ENCODE measurements around the gene ACTR2.

Gene ACTR2

DNA sequence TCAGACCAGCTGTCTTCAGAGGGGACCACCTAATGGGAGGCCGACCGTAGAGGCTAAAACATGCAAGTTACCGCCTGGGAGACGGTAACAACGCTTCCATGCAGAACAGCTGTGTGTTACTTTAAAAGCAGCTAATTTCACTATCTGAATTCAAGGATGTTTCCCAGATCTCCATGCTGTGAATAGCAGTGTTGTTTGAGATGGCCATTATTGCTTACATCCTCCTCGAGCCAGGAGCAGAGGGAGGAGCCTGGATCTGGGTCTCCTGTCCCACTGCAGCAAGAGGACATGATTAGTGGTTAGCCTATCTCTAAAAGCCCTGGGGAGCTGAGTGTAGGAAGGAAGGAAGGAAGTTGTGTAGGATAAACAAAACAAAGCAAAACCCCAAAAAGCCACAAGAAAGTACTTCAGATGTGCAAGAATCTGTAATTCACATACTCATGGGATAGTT, 50.9 kb downstream of the ACTR2 start:
- no peak for DNase-seq (ENCODE audit: low read depth, low spot score)

DNA sequence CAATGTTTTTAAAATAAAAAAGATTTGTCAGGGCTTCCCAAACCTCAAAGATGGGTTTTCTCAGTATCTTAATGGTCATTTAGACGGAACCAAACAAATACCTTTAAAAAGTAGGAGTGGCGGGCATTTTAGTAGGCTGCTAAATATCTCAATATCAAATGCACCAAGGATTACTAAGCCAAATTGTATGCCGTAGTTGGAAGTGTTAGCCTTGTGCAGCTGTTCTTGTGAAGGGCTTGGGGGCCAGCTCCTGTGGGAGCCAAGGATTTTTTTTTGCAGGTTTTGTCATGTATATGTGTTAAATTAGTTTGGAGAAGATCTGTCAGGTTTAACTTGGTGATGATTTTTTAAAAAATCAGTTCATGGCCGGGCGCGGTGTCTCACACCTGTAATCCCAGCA, 52.1 kb downstream of the ACTR2 start:
- no peak for DNase-seq (ENCODE audit: low read depth, low spot score)

DNA sequence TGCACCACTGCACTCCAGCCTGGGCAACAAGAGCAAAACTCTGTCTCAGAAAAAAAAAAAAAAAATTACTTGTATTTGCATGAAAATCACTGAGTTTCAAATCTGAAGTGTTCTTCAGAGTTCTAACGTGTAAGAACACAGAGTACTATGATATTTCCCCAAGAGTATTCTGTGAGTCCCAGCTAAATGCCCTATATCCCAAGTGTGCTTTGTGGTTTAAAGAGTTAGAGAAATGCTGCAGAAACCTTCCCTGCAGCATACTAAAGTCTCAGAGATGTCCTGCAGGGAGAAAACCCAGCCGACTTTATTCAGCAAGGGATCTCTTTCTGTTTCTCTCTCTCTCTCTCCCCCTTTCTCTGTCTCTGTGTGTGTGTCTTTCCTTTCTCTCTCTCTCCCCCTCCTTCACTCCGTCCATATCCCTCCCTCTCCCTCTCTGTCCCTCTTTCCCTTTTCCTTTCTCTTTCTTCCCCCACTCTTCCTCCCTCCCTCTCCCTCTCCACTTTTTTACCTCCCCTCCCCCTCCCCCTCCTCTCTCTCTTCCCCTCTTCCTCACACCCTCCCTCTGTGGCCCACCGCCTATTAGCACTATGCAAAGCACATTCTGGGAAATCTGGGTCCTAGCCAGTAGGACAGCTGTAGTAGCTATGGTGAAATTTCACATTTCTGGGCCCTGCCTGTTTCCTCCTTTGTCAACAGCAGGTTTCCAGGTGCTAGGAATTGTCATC, 54.2 kb downstream of the ACTR2 start:
- no peak for DNase-seq (ENCODE audit: low read depth, low spot score)

DNA sequence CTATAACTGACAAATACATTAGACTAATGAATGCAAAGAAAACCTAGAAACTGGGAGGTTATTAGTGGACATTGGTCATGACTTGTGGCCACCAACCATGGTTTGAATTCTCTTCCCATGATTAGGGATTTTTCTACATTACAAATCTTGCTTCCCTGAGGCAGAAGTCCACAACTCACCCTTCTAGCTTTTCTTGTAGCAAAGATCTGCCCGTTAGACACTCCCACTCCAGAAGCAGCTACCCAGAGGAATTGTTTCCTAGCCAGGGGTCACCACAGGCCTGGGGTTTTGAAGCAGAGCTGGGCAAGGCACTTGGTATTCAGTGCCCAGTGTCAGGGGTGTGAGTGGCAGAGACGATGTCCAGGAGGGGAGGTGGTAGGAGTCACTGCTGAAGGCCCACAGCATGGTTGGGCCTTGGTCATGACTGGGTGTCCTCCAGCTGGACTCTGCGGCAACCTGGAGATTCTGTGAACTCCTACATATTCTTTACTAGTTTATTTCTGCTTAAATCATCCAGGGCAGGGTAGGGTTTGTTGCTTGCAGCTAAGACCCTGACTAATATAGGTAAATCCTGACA, 54.9 kb downstream of the ACTR2 start:
- no peak for DNase-seq (ENCODE audit: low read depth, low spot score)

GRCh38 chr2:65287364-65287763, 59.7 kb downstream of the ACTR2 start:
- no peak for DNase-seq (ENCODE audit: low read depth, low spot score)

GRCh38 chr2:65291216-65292105, 63.8 kb downstream of the ACTR2 start:
- DNase-seq (ENCODE audit: low read depth, low spot score): no peak

GRCh38 chr2:65292106-65292400, 64.4 kb downstream of the ACTR2 start:
- DNase-seq (ENCODE audit: low read depth, low spot score): no peak

DNA sequence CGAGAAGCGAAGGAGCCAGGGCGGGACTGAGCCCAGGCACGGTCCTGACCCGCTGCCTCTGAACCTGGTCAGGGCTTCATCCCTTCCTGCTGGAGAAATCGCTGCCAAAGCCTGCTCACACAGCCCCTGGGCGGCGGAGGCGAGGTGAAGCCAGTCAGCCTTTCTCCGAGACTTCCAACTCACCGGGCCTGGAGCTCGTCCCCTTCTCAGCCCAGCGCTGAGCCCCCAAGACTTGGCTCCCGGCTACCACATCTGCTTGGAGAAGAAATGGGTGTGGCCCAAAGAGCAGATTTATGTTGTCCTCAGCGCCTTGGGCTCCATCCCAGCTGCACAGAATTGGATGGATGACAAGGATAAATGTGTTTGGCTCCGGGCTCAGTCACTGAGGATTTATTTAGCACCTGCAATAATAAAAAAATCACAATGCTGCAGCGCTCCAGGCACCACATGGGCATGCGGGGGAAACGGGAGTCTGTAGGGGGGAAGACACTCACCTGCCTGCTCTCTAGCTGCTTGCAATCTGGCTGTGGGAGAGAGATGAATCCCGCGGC, 64.9 kb downstream of the ACTR2 start:
- no peak for DNase-seq (ENCODE audit: low read depth, low spot score)

DNA sequence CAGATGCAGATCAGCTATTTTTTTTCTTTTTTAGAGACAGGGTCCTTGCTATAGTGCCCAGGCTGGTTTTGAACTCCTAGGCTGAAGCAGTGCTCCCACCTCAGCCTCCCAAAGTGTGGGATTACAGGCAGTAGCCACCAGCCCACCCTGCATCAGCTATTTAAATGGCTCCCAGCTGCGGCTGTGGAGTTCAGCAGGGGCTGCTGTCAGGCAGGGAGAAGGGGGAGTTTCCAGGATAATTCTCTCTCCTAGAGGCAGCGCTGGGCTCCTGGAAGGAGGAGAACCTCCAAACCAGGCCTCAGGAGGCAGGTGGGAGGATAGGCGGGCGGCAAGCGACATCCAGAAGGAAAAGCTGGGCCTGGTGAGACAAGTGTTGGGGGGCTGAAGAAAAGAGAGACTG, 65.7 kb downstream of the ACTR2 start:
- DNase-seq (ENCODE audit: low read depth, low spot score): no peak

DNA sequence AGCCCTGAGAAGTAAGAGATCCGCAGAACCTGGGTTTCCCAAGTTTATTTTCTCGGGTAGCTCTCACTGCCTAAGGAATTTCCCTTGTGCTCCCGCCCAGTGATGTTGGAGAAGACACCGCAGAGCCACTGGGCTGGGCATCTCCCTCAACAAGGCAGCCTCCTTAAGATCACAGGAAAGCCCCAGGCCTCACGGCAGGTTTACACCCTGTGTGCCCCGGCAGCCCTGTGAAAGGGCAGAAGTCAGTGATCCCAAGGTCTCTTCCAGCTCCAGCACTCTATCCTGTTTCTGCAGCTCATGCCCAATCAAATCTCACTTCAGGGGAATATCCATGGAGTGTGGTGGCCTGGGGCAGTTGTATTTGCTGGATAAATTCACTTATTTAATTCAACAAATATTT, 66.5 kb downstream of the ACTR2 start:
- DNase-seq (ENCODE audit: low read depth, low spot score): no peak

GRCh38 chr2:65294701-65295100, 67.1 kb downstream of the ACTR2 start:
- no peak for DNase-seq (ENCODE audit: low read depth, low spot score)

DNA sequence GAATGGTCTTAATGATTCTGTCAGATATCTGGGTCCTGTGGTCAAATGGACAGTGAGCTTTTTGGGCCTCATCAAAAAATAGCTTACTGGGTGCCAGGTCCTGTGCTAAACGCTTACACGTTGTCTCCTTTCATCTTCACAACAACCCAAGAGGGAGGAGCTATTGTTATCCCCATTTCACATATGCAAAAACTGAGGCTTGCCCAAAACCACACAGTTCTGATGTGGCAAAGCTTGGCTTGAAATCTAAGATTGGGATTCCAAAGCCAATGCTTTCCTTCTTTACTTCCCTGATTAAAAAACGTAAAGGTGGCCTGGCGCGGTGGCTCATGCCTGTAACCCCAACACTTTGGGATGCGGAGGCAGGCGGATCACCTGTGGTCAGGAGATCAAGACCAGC, 69.3 kb downstream of the ACTR2 start:
- DNase-seq (ENCODE audit: low read depth, low spot score): no peak

DNA sequence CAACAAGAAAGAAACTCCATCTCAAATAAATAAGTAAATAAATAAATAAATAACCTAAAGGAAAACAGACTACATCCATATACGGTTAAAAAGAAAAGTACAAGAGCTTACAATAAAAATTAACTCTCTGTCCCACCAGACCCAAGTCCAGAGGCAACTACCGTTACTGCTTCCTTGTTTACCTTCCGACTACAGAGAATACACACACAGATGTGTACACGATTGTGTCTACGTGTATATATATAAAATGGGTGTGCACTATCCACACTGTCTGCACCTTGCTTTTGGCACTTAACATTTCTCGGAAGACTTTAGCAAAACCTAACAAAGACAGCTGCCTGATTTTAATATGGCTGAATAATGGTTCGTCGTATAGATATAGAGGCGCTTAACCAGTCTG, 69.9 kb downstream of the ACTR2 start:
- no peak for DNase-seq (ENCODE audit: low read depth, low spot score)

GRCh38 chr2:65298089-65298488, 70.5 kb downstream of the ACTR2 start:
- DNase-seq (ENCODE audit: low read depth, low spot score): no peak

GRCh38 chr2:65299246-65299645, 71.6 kb downstream of the ACTR2 start:
- DNase-seq (ENCODE audit: low read depth, low spot score): peak; percentile 20

DNA sequence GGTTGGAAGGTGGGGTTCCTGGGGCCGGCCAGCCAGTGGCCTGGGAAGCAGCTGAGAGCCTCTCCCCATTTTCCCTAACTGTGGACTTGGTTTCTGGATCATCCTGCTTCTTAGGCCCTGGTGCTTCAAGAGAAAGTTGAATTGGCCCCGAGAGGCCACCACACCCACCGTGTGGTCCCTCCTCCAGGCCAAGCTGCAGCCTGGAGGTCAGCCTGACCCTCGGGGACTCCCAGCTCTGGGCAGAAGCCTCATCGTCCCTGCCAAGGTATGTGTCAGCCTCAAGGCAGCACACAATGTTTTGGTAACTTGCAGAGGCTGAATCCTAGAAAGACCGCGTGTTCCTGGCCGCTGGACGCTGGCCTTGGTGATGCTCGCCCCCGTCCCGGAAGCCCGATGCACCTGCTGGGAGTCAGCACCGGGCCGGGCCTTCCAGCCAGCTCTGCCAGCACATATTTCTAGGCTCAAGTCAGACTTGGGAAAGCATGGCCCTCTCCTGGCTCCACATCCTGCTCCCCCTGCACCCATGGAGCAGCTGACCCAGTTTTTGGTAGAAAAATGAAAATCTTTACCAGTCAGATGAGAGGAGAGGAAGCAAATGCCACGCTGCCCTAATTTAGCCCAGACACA, 72.6 kb downstream of the ACTR2 start:
- DNase-seq (ENCODE audit: low read depth, low spot score): no peak

DNA sequence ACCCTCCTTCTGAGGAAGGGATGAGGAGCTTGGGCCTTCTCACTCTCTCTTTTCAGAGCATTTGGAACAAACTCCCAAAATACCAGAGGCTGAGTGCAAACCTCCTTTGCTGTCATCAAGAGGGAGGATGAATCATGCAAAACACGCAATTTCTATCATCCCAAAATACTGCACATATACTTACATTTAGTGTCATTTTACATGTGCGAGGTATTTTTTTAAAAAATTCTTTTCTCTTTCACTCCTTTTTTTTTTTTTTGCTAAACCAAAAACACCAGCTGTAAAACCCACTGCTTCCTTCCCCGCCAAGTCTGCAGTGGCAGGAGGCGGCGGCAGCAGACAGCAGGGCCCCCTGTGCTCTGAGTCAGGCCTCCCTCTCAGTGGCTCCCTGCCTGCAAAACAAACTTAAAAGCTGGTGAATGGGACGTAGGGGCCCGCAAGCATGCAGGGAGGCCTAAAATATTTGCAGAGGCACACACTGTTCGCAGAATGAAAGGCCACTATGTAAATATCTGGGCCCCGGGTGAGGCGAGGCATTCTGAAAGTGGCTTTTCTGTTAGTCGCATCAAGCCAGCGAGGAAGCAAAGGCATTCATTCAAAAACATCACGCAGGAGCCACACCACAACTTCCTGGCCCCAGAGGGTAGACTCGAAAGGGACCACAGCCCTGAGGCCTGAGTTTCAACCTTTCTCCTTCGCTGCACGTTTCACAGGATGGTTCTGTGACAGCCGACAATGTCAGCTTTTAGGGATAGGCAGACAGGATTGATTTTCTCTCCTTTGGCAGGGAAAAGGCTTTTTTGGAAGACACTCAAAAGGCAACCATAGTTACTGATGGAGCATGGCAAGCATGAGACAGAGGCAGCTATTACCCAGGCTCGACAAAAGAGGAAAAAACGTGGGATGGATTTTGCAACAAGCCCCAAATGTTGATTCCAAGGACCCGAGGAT, 73.4 kb downstream of the ACTR2 start:
- DNase-seq (ENCODE audit: low read depth, low spot score): peak; percentile 43

- DNase-seq (ENCODE audit: low read depth, low spot score): no peak
Measured at GRCh38 chr2:65305934-65306333, 78.3 kb downstream of the ACTR2 start.

DNA sequence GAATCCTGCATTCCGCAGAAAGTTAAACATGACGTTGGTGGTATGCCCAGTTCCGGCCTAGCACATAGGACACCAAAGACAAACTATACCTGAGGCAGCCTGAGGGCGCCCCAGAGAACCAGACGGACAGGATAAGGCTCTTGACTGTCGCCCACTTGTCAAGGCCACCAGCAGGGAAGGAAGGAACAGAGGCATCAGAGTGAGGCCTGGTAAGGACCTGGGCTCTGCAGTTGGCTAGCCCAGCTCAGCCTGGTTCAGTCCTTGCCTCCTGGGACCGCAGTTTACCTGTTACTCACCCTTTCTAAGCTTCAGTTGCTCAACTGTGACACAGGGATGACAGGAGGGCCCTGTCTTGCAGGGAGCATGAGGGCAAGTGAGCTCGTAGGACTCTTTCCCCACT, 82.1 kb downstream of the ACTR2 start:
- no peak for DNase-seq (ENCODE audit: low read depth, low spot score)

GRCh38 chr2:65311049-65311448, 83.4 kb downstream of the ACTR2 start:
- DNase-seq (ENCODE audit: low read depth, low spot score): no peak

DNA sequence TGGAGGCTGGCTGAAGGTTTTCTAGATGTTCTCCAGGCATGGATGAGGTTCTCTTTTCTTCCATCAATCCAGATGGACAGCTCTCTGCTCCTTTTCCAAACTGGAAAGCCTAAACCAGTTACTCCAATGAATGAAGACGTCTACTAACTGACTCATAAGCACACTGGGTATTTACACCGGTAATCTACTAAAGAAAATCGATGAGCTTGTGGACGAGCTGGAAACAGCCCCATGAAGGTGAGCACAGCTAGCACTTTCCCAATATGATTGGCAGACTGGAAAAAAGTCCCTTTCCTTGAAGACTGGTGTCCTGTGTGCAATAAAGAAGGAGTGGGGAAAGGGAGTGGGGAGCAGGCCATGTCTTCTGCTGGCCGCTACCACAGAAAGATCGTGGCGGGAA, 84.0 kb downstream of the ACTR2 start:
- DNase-seq (ENCODE audit: low read depth, low spot score): no peak
